ENCODE measurements around the gene DENND1A.
"Not testable (repeated sequence)": the region's sequence is repeated elsewhere in the genome, so short reads cannot be mapped to it uniquely, and the experiment has no call there.

Gene DENND1A

GRCh38 chr9:123645762-123646161 lies 284.2 kb downstream of the DENND1A start:
- DNase-seq = no peak

GRCh38 chr9:123645126-123645525 lies 284.8 kb downstream of the DENND1A start:
- DNase-seq = no peak

- no peak for DNase-seq
These were observed 286.4 kb downstream of the DENND1A start for GRCh38 chr9:123643518-123643917.

GRCh38 chr9:123642291-123643278 lies 287.3 kb downstream of the DENND1A start:
- no peak for DNase-seq

GRCh38 chr9:123640792-123641222 lies 289.1 kb downstream of the DENND1A start:
- no peak for DNase-seq

- no peak for DNase-seq
These were observed 290.2 kb downstream of the DENND1A start for GRCh38 chr9:123639743-123640142.

- peak; percentile 11 for DNase-seq
These were observed 291.8 kb downstream of the DENND1A start for GRCh38 chr9:123637945-123638634.

GRCh38 chr9:123637606-123637944 lies 292.4 kb downstream of the DENND1A start:
- DNase-seq = peak; percentile 67

GRCh38 chr9:123636805-123637204 lies 293.1 kb downstream of the DENND1A start:
- DNase-seq = not testable (repeated sequence)

GRCh38 chr9:123631862-123632261 lies 298.1 kb downstream of the DENND1A start:
- no peak for DNase-seq

GRCh38 chr9:123630233-123630632 lies 299.7 kb downstream of the DENND1A start:
- DNase-seq = no peak

- DNase-seq = no peak
These were observed 300.4 kb downstream of the DENND1A start for GRCh38 chr9:123629531-123629930.

- DNase-seq = no peak
These were observed 307.1 kb downstream of the DENND1A start for GRCh38 chr9:123622711-123623241.

- DNase-seq = no peak
These were observed 309.7 kb downstream of the DENND1A start for GRCh38 chr9:123620239-123620638.

- no peak for DNase-seq
These were observed 311.8 kb downstream of the DENND1A start for GRCh38 chr9:123617952-123618678.

- DNase-seq = no peak
These were observed 312.6 kb downstream of the DENND1A start for GRCh38 chr9:123617286-123617685.

GRCh38 chr9:123616707-123617106 lies 313.2 kb downstream of the DENND1A start:
- no peak for DNase-seq

GRCh38 chr9:123615381-123615780 lies 314.5 kb downstream of the DENND1A start:
- DNase-seq = no peak

- DNase-seq = no peak
These were observed 315.3 kb downstream of the DENND1A start for GRCh38 chr9:123614306-123615263.

GRCh38 chr9:123611226-123611625 lies 318.7 kb downstream of the DENND1A start:
- DNase-seq = peak; percentile 41

GRCh38 chr9:123609844-123610243 lies 320.1 kb downstream of the DENND1A start:
- DNase-seq = peak; percentile 9
